PFSK-1 (cell line): ENCODE results near the gene TSLP.

Experiments
- POLR2AphosphoS5 ChIP-seq: IDR thresholded peaks from 2 replicates; pipeline ENCODE4 v1.6.1; 2012; ENCODE audit warnings: low read depth, mild to moderate bottlenecking, control low read depth, low read length, moderate library complexity
- SIN3A ChIP-seq: IDR thresholded peaks from 2 replicates; pipeline ENCODE4 v1.6.1; 2012; ENCODE audit warnings: mild to moderate bottlenecking, low read length, moderate library complexity, borderline replicate concordance; ENCODE audit not compliant: insufficient read depth
- TAF1 ChIP-seq: IDR thresholded peaks from 2 replicates; pipeline ENCODE4 v1.6.1; 2012; ENCODE audit warnings: low read length, control low read depth, borderline replicate concordance; ENCODE audit not compliant: insufficient read depth
- TF ChIP-seq, protein P1 (sequence below), 2 experiments: IDR thresholded peaks; 2 replicates each; pipeline versions ENCODE4 v1.6.1 to v1.8.0; 2011 to 2012; ENCODE audit warnings: low read depth in 2 of 2, low read length in 2 of 2, control low read depth in 1 of 2, inconsistent platforms in 1 of 2, mild to moderate bottlenecking in 1 of 2, moderate library complexity in 1 of 2; ENCODE audit not compliant: insufficient read depth in 1 of 2

GRCh38 chr5:111071413-111071812 is at the start of gene TSLP:
- TF ChIP-seq TAF1, result no peak
- TF ChIP-seq, protein P1, sequence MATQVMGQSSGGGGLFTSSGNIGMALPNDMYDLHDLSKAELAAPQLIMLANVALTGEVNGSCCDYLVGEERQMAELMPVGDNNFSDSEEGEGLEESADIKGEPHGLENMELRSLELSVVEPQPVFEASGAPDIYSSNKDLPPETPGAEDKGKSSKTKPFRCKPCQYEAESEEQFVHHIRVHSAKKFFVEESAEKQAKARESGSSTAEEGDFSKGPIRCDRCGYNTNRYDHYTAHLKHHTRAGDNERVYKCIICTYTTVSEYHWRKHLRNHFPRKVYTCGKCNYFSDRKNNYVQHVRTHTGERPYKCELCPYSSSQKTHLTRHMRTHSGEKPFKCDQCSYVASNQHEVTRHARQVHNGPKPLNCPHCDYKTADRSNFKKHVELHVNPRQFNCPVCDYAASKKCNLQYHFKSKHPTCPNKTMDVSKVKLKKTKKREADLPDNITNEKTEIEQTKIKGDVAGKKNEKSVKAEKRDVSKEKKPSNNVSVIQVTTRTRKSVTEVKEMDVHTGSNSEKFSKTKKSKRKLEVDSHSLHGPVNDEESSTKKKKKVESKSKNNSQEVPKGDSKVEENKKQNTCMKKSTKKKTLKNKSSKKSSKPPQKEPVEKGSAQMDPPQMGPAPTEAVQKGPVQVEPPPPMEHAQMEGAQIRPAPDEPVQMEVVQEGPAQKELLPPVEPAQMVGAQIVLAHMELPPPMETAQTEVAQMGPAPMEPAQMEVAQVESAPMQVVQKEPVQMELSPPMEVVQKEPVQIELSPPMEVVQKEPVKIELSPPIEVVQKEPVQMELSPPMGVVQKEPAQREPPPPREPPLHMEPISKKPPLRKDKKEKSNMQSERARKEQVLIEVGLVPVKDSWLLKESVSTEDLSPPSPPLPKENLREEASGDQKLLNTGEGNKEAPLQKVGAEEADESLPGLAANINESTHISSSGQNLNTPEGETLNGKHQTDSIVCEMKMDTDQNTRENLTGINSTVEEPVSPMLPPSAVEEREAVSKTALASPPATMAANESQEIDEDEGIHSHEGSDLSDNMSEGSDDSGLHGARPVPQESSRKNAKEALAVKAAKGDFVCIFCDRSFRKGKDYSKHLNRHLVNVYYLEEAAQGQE (IDR thresholded peaks at IDR 0.05; ENCODE audit: insufficient read depth in 1 of 2, low read depth in 2 of 2, low read length in 2 of 2), result no peak
- no peak for TF ChIP-seq POLR2AphosphoS5
- no peak for TF ChIP-seq SIN3A
